GM19455 (cell line): Measurements from ENCODE around the gene RERE.

ENCODE experiments used
- ATAC-seq: cut with Tn5 transposase; IDR thresholded peaks from one replicate; pipeline ENCODE4 v1.9.1; 2021; ENCODE audit not compliant: unreplicated experiment

RERE gene

GRCh38 chr1:8584316-8584715, 233.1 kb downstream of the RERE start:
- no peak for ATAC-seq

GRCh38 chr1:8583031-8583430, 234.4 kb downstream of the RERE start:
- ATAC-seq: no peak

GRCh38 chr1:8580566-8580965, 236.9 kb downstream of the RERE start:
- no peak for ATAC-seq

GRCh38 chr1:8578936-8579335, 238.5 kb downstream of the RERE start:
- ATAC-seq: no peak

- ATAC-seq: no peak
Measured at GRCh38 chr1:8578132-8578877, 239.1 kb downstream of the RERE start.

- ATAC-seq: no peak
Measured at GRCh38 chr1:8574985-8575384, 242.5 kb downstream of the RERE start.

GRCh38 chr1:8572106-8572505, 245.3 kb downstream of the RERE start:
- no peak for ATAC-seq

GRCh38 chr1:8571200-8571984, 246.0 kb downstream of the RERE start:
- ATAC-seq: no peak

- ATAC-seq: no peak
Measured at GRCh38 chr1:8570465-8570864, 247.0 kb downstream of the RERE start.

GRCh38 chr1:8569242-8569641, 248.2 kb downstream of the RERE start:
- ATAC-seq: no peak

GRCh38 chr1:8568837-8569236, 248.6 kb downstream of the RERE start:
- ATAC-seq: no peak

GRCh38 chr1:8567146-8567545, 250.3 kb downstream of the RERE start:
- no peak for ATAC-seq

- no peak for ATAC-seq
Measured at GRCh38 chr1:8565802-8566201, 251.6 kb downstream of the RERE start.

- no peak for ATAC-seq
Measured at GRCh38 chr1:8563944-8564537, 253.4 kb downstream of the RERE start.

- no peak for ATAC-seq
Measured at GRCh38 chr1:8562881-8563865, 254.3 kb downstream of the RERE start.

GRCh38 chr1:8562222-8562621, 255.2 kb downstream of the RERE start:
- no peak for ATAC-seq

- ATAC-seq: no peak
Measured at GRCh38 chr1:8560611-8561544, 256.6 kb downstream of the RERE start.

GRCh38 chr1:8560035-8560434, 257.4 kb downstream of the RERE start:
- ATAC-seq: no peak

- ATAC-seq: no peak
Measured at GRCh38 chr1:8555582-8555981, 261.9 kb downstream of the RERE start.
